Fibroblast of lung (primary cell): ENCODE results near the gene LTBP2. TPM values are rescaled to one million over a fixed set of nuclear protein-coding genes. Genes with fewer than 3 reads are reported as not detected.

Source experiments
- DNase-seq, 2 donors: peaks; one replicate each; pipeline versions ENCODE4 v3.0.0 to v3.0.0-alpha.2; 2010; ENCODE audit warnings: low read depth in 2 of 2
- H2AFZ ChIP-seq: 2 replicates; pipeline ENCODE4 v1.5.1; 2012; ENCODE audit warnings: low read length, control low read depth, inconsistent platforms
- H3K27ac ChIP-seq: 2 replicates; pipeline ENCODE4 v1.5.1; 2011; ENCODE audit warnings: low read length, control low read depth; ENCODE audit not compliant: insufficient read depth
- H3K27me3 ChIP-seq: 2 replicates; pipeline ENCODE4 v1.5.1; 2011; ENCODE audit warnings: mild to moderate bottlenecking, low read length; ENCODE audit not compliant: control insufficient read depth, insufficient read depth
- H3K36me3 ChIP-seq: 2 replicates; pipeline ENCODE4 v1.5.1; 2011; ENCODE audit warnings: low read length; ENCODE audit not compliant: control insufficient read depth, insufficient read depth
- H3K4me1 ChIP-seq: 2 replicates; pipeline ENCODE4 v1.5.1; 2011; ENCODE audit warnings: low read length; ENCODE audit not compliant: control insufficient read depth, insufficient read depth; ENCODE audit errors: extremely low read depth
- H3K4me2 ChIP-seq: 2 replicates; pipeline ENCODE4 v1.5.1; 2011; ENCODE audit warnings: low read length, control low read depth; ENCODE audit not compliant: insufficient read depth; ENCODE audit errors: extremely low read depth
- H3K4me3 ChIP-seq, 4 experiments: fragments of 200-600 bp in 1 of 4; sonication (generic) in 1 of 4; replicated peaks in 1 of 4; 2 replicates each; pipeline ENCODE4 v1.5.1; 2011 to 2016; ENCODE audit warnings: low read length in 4 of 4, low read depth in 3 of 4, mild to moderate bottlenecking in 3 of 4, control low read depth in 2 of 4, inconsistent platforms in 1 of 4, mixed read lengths in 1 of 4; ENCODE audit not compliant: insufficient read depth in 1 of 4; ENCODE audit errors: control extremely low read depth in 1 of 4
- H3K79me2 ChIP-seq: 2 replicates; pipeline ENCODE4 v1.5.1; 2012; ENCODE audit warnings: mild to moderate bottlenecking, low read length, inconsistent platforms; ENCODE audit not compliant: control insufficient read depth, insufficient read depth
- H3K9ac ChIP-seq: 2 replicates; pipeline ENCODE4 v1.5.1; 2011; ENCODE audit warnings: mild to moderate bottlenecking, low read length, control low read depth; ENCODE audit not compliant: insufficient read depth
- H3K9me3 ChIP-seq: 2 replicates; pipeline ENCODE4 v1.5.1; 2012; ENCODE audit warnings: low read depth, low read length; ENCODE audit not compliant: control insufficient read depth, insufficient read depth
- H4K20me1 ChIP-seq: 2 replicates; pipeline ENCODE4 v1.5.1; 2011; ENCODE audit warnings: low read length; ENCODE audit not compliant: control insufficient read depth, insufficient read depth; ENCODE audit errors: extremely low read depth
- CTCF ChIP-seq, 2 donors: IDR thresholded peaks in 1 of 2; conservative IDR thresholded peaks in 1 of 2; 1 replicate in 1 of 2; 2 replicates in 1 of 2; pipeline ENCODE4 v1.5.1; 2011 to 2012; ENCODE audit warnings: low read length in 2 of 2, control low read depth in 1 of 2, inconsistent platforms in 1 of 2, low read depth in 1 of 2, mild to moderate bottlenecking in 1 of 2
- EZH2 ChIP-seq: IDR thresholded peaks from 2 replicates; pipeline ENCODE4 v1.5.1; 2012; ENCODE audit warnings: low read length, control low read depth, mild to moderate bottlenecking; ENCODE audit errors: missing control alignments
- polyA plus RNA-seq, 2 donors: library from polyadenylated mRNA; depleted of rRNA in 1 of 2; stranded (reverse) in 1 of 2; unstranded in 1 of 2; fragments of >200 nt; gene quantifications; 2 replicates each; pipeline ENCODE4 v1.2.1, GENCODE V29; 2011 to 2012; ENCODE audit warnings: missing spikeins in 1 of 2
- total RNA-seq: library from RNA; depleted of rRNA; stranded (reverse); fragments of >200 nt; gene quantifications from 2 replicates; pipeline ENCODE4 v1.2.1, GENCODE V29; 2014

The LTBP2 gene
- total and polyA plus RNA-seq, 2 donors (not counting 1 experiment from before 2014, with no cell fraction given) = 108 to 514 TPM

GRCh38 chr14:74472601-74473000 lies 139.4 kb downstream of the LTBP2 start:
- H3K9me3 ChIP-seq = no peaks in the 10 kb centered on the region
- no peaks in the 10 kb centered on the region for H3K27me3 ChIP-seq
- no peak overlapping the region for H3K4me3 ChIP-seq
- no peak for DNase-seq
- no peak overlapping the region for H2AFZ ChIP-seq
- TF ChIP-seq EZH2 (no peak), CTCF (conservative IDR thresholded peaks at IDR 0.05 in 1 of 2, IDR thresholded peaks at IDR 0.05 in 1 of 2; ENCODE audit: low read depth in 1 of 2, low read length in 2 of 2) (no peak)
- H3K79me2 ChIP-seq = no peaks in the 10 kb centered on the region
- no peak overlapping the region for H3K4me2 ChIP-seq
- no peaks in the 10 kb centered on the region for H3K36me3 ChIP-seq
- no peaks in the 10 kb centered on the region for H4K20me1 ChIP-seq
- peaks cover 2% of the 10 kb centered on the region for H3K4me1 ChIP-seq
- H3K27ac ChIP-seq = no peak overlapping the region
- H3K9ac ChIP-seq = no peak overlapping the region

- Histone ChIP-seq H3K4me2 (no peak overlapping the region), H3K4me1 (no peaks in the 10 kb centered on the region), H3K9ac (no peak overlapping the region), H4K20me1 (no peaks in the 10 kb centered on the region), H3K36me3 (no peaks in the 10 kb centered on the region), H2AFZ (no peak overlapping the region), H3K9me3 (no peaks in the 10 kb centered on the region), H3K79me2 (no peaks in the 10 kb centered on the region), H3K27me3 (no peaks in the 10 kb centered on the region), H3K4me3 (no peak overlapping the region), H3K27ac (no peak overlapping the region)
- DNase-seq = no peak
- TF ChIP-seq CTCF (conservative IDR thresholded peaks at IDR 0.05 in 1 of 2, IDR thresholded peaks at IDR 0.05 in 1 of 2; ENCODE audit: low read depth in 1 of 2, low read length in 2 of 2) (no peak), EZH2 (no peak)
Measured at GRCh38 chr14:74469548-74470518, 142.2 kb downstream of the LTBP2 start.

GRCh38 chr14:74468513-74468912 lies 143.5 kb downstream of the LTBP2 start:
- Histone ChIP-seq H3K9me3 (no peaks in the 10 kb centered on the region), H3K27ac (no peak overlapping the region), H3K27me3 (peaks cover 7% of the 10 kb centered on the region), H3K79me2 (no peaks in the 10 kb centered on the region), H2AFZ (no peak overlapping the region), H3K4me3 (no peak overlapping the region), H3K4me1 (no peaks in the 10 kb centered on the region), H4K20me1 (no peaks in the 10 kb centered on the region), H3K9ac (no peak overlapping the region), H3K4me2 (no peak overlapping the region), H3K36me3 (no peaks in the 10 kb centered on the region)
- no peak for DNase-seq
- TF ChIP-seq CTCF (conservative IDR thresholded peaks at IDR 0.05 in 1 of 2, IDR thresholded peaks at IDR 0.05 in 1 of 2; ENCODE audit: low read depth in 1 of 2, low read length in 2 of 2) (no peak), EZH2 (no peak)
